PC-9 (cell line): ENCODE measurements around the gene SLC36A2.

ENCODE experiments used
- EZH2 ChIP-seq: fragments of 200-600 bp; sonication (generic); IDR thresholded peaks from 2 replicates; pipeline ENCODE4 v1.8.0; 2017; ENCODE audit warnings: antibody characterized with exemption, low read depth
- TF ChIP-seq, protein P1 (sequence below): fragments of 200-600 bp; sonication (generic); conservative IDR thresholded peaks from 2 replicates; pipeline ENCODE4 v1.6.1; 2017; ENCODE audit warnings: mixed run types, antibody characterized with exemption, mild to moderate bottlenecking, moderate library complexity

GRCh38 chr5:151312756-151313324, 34.5 kb downstream of the SLC36A2 start:
- TF ChIP-seq, protein P1, sequence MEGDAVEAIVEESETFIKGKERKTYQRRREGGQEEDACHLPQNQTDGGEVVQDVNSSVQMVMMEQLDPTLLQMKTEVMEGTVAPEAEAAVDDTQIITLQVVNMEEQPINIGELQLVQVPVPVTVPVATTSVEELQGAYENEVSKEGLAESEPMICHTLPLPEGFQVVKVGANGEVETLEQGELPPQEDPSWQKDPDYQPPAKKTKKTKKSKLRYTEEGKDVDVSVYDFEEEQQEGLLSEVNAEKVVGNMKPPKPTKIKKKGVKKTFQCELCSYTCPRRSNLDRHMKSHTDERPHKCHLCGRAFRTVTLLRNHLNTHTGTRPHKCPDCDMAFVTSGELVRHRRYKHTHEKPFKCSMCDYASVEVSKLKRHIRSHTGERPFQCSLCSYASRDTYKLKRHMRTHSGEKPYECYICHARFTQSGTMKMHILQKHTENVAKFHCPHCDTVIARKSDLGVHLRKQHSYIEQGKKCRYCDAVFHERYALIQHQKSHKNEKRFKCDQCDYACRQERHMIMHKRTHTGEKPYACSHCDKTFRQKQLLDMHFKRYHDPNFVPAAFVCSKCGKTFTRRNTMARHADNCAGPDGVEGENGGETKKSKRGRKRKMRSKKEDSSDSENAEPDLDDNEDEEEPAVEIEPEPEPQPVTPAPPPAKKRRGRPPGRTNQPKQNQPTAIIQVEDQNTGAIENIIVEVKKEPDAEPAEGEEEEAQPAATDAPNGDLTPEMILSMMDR: no peak
- TF ChIP-seq EZH2: no peak
